DND-41 (cell line): ENCODE results near the gene BCKDHB.

Experiments
- EZH2 ChIP-seq: IDR thresholded peaks from 3 replicates; pipeline ENCODE4 v1.6.1; 2012; ENCODE audit warnings: borderline replicate concordance, low read depth, mild to moderate bottlenecking, moderate library complexity, low read length, inconsistent platforms; ENCODE audit not compliant: severe bottlenecking
- TF ChIP-seq, protein P1 (sequence below): IDR thresholded peaks from 2 replicates; pipeline ENCODE4 v1.5.1; 2012; ENCODE audit warnings: borderline replicate concordance, low read length, moderate library complexity, mild to moderate bottlenecking; ENCODE audit not compliant: poor library complexity, severe bottlenecking; ENCODE audit errors: extremely low read depth

GRCh38 chr6:80341330-80341729, 234.9 kb downstream of the BCKDHB start:
- no peak for TF ChIP-seq EZH2
- TF ChIP-seq, protein P1, sequence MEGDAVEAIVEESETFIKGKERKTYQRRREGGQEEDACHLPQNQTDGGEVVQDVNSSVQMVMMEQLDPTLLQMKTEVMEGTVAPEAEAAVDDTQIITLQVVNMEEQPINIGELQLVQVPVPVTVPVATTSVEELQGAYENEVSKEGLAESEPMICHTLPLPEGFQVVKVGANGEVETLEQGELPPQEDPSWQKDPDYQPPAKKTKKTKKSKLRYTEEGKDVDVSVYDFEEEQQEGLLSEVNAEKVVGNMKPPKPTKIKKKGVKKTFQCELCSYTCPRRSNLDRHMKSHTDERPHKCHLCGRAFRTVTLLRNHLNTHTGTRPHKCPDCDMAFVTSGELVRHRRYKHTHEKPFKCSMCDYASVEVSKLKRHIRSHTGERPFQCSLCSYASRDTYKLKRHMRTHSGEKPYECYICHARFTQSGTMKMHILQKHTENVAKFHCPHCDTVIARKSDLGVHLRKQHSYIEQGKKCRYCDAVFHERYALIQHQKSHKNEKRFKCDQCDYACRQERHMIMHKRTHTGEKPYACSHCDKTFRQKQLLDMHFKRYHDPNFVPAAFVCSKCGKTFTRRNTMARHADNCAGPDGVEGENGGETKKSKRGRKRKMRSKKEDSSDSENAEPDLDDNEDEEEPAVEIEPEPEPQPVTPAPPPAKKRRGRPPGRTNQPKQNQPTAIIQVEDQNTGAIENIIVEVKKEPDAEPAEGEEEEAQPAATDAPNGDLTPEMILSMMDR = no peak
